Measurements from ENCODE around the gene ZGPAT. TPM values are rescaled to one million over a fixed set of nuclear protein-coding genes. Genes with fewer than 3 reads are reported as not detected.
"Not testable (repeated sequence)": the region's sequence is repeated elsewhere in the genome, so short reads cannot be mapped to it uniquely, and the experiment has no call there.

Gene ZGPAT
- total RNA-seq, 6 experiments from 2014 or later: 18.7 to 68.9 (median 31.9) TPM

DNA sequence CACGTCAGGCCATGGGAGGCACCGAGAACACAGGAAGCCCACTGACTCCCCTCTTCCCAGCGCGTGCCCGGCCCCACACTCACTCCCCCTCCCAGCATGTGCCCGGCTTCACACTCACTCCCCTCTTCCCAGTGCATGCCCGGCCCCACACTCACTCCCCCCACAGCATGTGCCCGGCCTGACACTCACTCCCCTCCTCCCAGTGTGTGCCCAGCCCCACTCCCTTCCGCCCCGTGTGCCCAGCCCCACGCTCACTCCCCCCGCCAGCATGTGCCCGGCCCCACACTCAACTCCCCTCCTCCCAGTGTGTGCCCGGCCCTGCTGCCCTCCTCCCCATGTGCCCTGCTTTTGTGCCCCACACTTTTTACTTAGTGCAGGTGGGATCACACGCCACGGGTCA is 40.0 kb upstream of the ZGPAT start:
- intact Hi-C loops (cut with DNase I): no loop called here
- no peak overlapping the region for H3K4me3 ChIP-seq
- 96% methylated on average over 13 of the region's 16 CpGs for WGBS (ENCODE audit: insufficient coverage, low coverage, low lambda C conversion rate, missing lambda C conversion rate)
- H3K27ac ChIP-seq: no peak overlapping the region
- no peaks in the 10 kb centered on the region for H3K4me1 ChIP-seq
- peaks cover 0 to 9% (median under 1%) of the 10 kb centered on the region in 4 donors for H3K36me3 ChIP-seq
- TF ChIP-seq POLR2A (IDR thresholded peaks at IDR 0.05): no peak
- TF ChIP-seq, protein P1, sequence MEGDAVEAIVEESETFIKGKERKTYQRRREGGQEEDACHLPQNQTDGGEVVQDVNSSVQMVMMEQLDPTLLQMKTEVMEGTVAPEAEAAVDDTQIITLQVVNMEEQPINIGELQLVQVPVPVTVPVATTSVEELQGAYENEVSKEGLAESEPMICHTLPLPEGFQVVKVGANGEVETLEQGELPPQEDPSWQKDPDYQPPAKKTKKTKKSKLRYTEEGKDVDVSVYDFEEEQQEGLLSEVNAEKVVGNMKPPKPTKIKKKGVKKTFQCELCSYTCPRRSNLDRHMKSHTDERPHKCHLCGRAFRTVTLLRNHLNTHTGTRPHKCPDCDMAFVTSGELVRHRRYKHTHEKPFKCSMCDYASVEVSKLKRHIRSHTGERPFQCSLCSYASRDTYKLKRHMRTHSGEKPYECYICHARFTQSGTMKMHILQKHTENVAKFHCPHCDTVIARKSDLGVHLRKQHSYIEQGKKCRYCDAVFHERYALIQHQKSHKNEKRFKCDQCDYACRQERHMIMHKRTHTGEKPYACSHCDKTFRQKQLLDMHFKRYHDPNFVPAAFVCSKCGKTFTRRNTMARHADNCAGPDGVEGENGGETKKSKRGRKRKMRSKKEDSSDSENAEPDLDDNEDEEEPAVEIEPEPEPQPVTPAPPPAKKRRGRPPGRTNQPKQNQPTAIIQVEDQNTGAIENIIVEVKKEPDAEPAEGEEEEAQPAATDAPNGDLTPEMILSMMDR (IDR thresholded peaks at IDR 0.05): no peak
- no peaks in the 10 kb centered on the region for H3K9me3 ChIP-seq
- DNase-seq: no peak
- peak in 1 of 4 donors; percentile 6 for ATAC-seq
- H3K27me3 ChIP-seq: no peaks in the 10 kb centered on the region

DNA sequence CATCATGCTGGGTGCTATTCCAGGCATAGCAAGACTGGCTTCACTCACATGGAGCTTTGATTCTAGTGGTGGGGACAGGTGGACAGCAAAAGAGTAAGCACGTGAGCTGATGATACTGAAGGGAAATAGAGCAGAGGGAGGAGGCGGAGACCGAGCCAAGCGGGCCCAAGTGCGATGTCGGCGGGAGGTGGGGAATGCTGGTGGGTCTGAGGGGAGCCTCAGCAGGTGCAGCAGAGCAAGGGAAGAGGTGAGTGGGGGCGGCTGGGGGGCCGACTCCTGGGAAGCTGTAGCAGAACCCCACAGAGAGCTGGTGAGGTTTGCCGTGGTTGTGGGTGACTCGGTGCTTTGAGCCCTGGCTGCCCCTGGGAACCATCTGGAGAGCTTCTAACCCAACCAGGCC is 39.5 kb upstream of the ZGPAT start:
- no peaks in the 10 kb centered on the region for H3K4me1 ChIP-seq
- peaks cover 0 to 9% (median under 1%) of the 10 kb centered on the region in 4 donors for H3K36me3 ChIP-seq
- DNase-seq (no peak), ATAC-seq (no peak)
- WGBS (ENCODE audit: insufficient coverage, low coverage, low lambda C conversion rate, missing lambda C conversion rate): 98% methylated on average over 9 of the region's 11 CpGs
- no peaks in the 10 kb centered on the region for H3K27me3 ChIP-seq
- no peak for TF ChIP-seq POLR2A (IDR thresholded peaks at IDR 0.05)
- TF ChIP-seq, protein P1 (IDR thresholded peaks at IDR 0.05): no peak
- no peak overlapping the region for H3K4me3 ChIP-seq
- no peaks in the 10 kb centered on the region for H3K9me3 ChIP-seq
- intact Hi-C loops (cut with DNase I): no loop called here
- no peak overlapping the region for H3K27ac ChIP-seq

DNA sequence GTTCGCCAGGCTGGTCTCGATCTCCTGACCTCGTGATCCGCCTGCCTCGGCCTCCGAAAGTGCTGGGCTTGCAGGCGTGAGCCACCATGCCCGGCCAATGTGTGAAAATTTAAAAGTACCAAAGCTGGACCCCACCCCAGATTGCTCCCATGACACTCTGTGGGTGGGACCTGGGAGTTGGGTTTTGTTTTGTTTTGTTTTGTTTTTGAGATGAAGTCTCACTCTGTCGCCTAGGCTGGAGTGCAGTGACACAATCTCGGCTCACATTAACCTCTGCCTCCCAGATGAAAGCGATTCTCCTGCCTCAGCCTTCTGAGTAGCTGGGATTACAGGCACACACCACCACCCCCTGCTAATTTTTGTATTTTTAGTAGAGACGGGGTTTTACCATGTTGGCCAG is 36.1 kb upstream of the ZGPAT start:
- intact Hi-C loops (cut with DNase I): not testable (repeated sequence)

DNA sequence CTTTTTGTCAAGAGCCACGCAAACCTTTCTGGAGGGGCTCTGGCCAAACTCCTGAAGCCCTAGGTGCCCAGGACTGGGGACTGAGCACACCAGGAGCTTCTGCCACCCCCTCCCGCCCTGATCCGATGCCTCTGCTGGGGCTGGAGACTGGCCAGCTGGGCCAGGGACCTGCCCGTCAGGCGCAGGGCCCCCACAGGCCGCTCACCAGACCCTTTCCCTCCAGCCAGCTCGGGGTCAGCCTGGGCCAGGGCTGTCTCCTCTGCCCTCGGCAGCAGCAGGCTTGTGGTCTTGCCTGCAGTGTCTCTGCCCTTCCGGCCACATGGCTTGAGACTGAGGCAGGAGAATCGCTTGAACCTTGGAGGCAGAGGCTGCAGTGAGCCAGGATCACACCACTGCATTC is 35.2 kb upstream of the ZGPAT start:
- Histone ChIP-seq H3K4me3 (no peak overlapping the region), H3K27ac (no peak overlapping the region), H3K36me3 (peaks cover 0 to 6% (median under 1%) of the 10 kb centered on the region in 4 donors), H3K4me1 (no peaks in the 10 kb centered on the region), H3K9me3 (no peaks in the 10 kb centered on the region), H3K27me3 (no peaks in the 10 kb centered on the region)
- DNase-seq: no peak
- intact Hi-C loops (cut with DNase I): no loop called here
- TF ChIP-seq, protein P1 (IDR thresholded peaks at IDR 0.05): no peak
- TF ChIP-seq POLR2A (IDR thresholded peaks at IDR 0.05): no peak
- 93% methylated on average over 3 of the region's 10 CpGs for WGBS (ENCODE audit: insufficient coverage, low coverage, low lambda C conversion rate, missing lambda C conversion rate)
- ATAC-seq: peak in 2 of 4 donors; percentile 33 to 46

More for the DNA sequence above, 36.1 kb upstream of the ZGPAT start:
- H3K9me3 ChIP-seq, H3K36me3 ChIP-seq, H3K4me1 ChIP-seq, ATAC-seq, H3K4me3 ChIP-seq, H3K27me3 ChIP-seq, DNase-seq, H3K27ac ChIP-seq: not testable (repeated sequence)
- 92% methylated on average over 11 of the region's 12 CpGs for WGBS (ENCODE audit: insufficient coverage, low coverage, low lambda C conversion rate, missing lambda C conversion rate)

DNA sequence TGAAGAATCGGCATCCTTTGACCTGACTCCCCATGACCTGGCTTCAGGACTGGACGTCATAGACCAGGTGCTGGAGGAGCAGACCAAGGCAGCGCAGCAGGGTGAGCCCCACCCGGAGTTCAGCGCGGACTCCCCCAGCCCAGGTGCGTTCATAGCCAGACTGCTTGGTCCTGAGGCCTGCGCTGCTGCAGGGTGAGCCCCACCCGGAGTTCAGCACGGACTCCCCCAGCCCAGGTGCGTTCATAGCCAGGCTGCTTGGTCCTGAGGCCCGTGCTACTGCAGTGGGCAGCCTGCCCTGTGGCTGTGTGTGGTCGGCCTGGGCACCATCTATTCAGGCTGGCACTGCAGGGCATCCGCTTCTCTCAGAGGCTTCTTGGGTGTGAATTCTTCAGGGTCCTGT is 33.9 kb upstream of the ZGPAT start:
- H3K9me3 ChIP-seq: no peaks in the 10 kb centered on the region
- H3K27me3 ChIP-seq: no peaks in the 10 kb centered on the region
- no peak overlapping the region for H3K4me3 ChIP-seq
- H3K4me1 ChIP-seq: no peaks in the 10 kb centered on the region
- no peak for ATAC-seq
- no peak overlapping the region for H3K27ac ChIP-seq
- intact Hi-C loops (cut with DNase I): no loop called here
- no peak for DNase-seq
- TF ChIP-seq, protein P1 (IDR thresholded peaks at IDR 0.05): no peak
- TF ChIP-seq POLR2A (IDR thresholded peaks at IDR 0.05): no peak
- WGBS (ENCODE audit: insufficient coverage, low coverage, low lambda C conversion rate, missing lambda C conversion rate): 100% methylated on average over 1 of the region's 14 CpGs
- peaks cover 0 to 6% (median 0%) of the 10 kb centered on the region in 4 donors for H3K36me3 ChIP-seq

Data from right lobe of liver (tissue), 6 donors.